Hepatocyte (in vitro differentiated cells): Measurements from ENCODE around the gene VAV3. TPM values are rescaled to one million over a fixed set of nuclear protein-coding genes. Genes with fewer than 3 reads are reported as not detected.

Experiments
- DNase-seq: peaks from one replicate; pipeline ENCODE4 v3.0.0-alpha.2; 2016; ENCODE audit warnings: low spot score
- H2AFZ ChIP-seq: fragments of 200-600 bp; sonication (generic); 2 replicates; pipeline ENCODE4 v1.6.0; 2016; ENCODE audit warnings: antibody characterized with exemption, mild to moderate bottlenecking
- H3K27ac ChIP-seq: fragments of 200-600 bp; sonication (generic); 2 replicates; pipeline ENCODE4 v1.5.1; 2016; ENCODE audit warnings: mild to moderate bottlenecking
- H3K27me3 ChIP-seq: fragments of 200-600 bp; sonication (generic); 2 replicates; pipeline ENCODE4 v1.6.1; 2016
- H3K36me3 ChIP-seq: fragments of 200-600 bp; sonication (generic); replicated peaks from 2 replicates; pipeline ENCODE4 v1.5.1; 2016; ENCODE audit warnings: low read depth; ENCODE audit not compliant: insufficient read depth
- H3K4me1 ChIP-seq: fragments of 200-600 bp; sonication (generic); 2 replicates; pipeline ENCODE4 v1.5.1; 2016; ENCODE audit warnings: mild to moderate bottlenecking, moderate library complexity; ENCODE audit not compliant: insufficient read depth
- H3K4me2 ChIP-seq: fragments of 200-600 bp; sonication (generic); 2 replicates; pipeline ENCODE4 v1.6.0; 2016
- H3K4me3 ChIP-seq: fragments of 200-600 bp; sonication (generic); 2 replicates; pipeline ENCODE4 v1.5.1; 2016; ENCODE audit warnings: mild to moderate bottlenecking
- H3K79me2 ChIP-seq: fragments of 200-600 bp; sonication (generic); 2 replicates; pipeline ENCODE4 v1.6.0; 2017; ENCODE audit warnings: mild to moderate bottlenecking
- H3K9me2 ChIP-seq: fragments of 200-600 bp; sonication (generic); replicated peaks from 2 replicates; pipeline ENCODE4 v1.6.0; 2017; ENCODE audit warnings: mild to moderate bottlenecking; ENCODE audit not compliant: insufficient read depth
- H3K9me3 ChIP-seq: fragments of 200-600 bp; sonication (generic); 2 replicates; pipeline ENCODE4 v1.5.1; 2016; ENCODE audit warnings: low read depth, mild to moderate bottlenecking
- H4K20me1 ChIP-seq: fragments of 200-600 bp; sonication (generic); 2 replicates; pipeline ENCODE4 v1.6.0; 2016; ENCODE audit warnings: mild to moderate bottlenecking; ENCODE audit not compliant: insufficient read depth, poor library complexity, severe bottlenecking
- CTCF ChIP-seq: fragments of 200-600 bp; sonication (generic); IDR thresholded peaks from 2 replicates; pipeline ENCODE4 v1.5.1; 2016; ENCODE audit warnings: antibody characterized with exemption, mild to moderate bottlenecking; ENCODE audit not compliant: poor library complexity
- EZH2 ChIP-seq: fragments of 200-600 bp; sonication (generic); IDR thresholded peaks from 2 replicates; pipeline ENCODE4 v1.6.1; 2016; ENCODE audit warnings: antibody characterized with exemption, mild to moderate bottlenecking, borderline replicate concordance
- EZH2phosphoT487 ChIP-seq: fragments of 200-600 bp; sonication (generic); IDR thresholded peaks from one replicate; pipeline ENCODE4 v1.6.1; 2018; ENCODE audit warnings: antibody characterized with exemption, mild to moderate bottlenecking, low read depth, moderate library complexity; ENCODE audit not compliant: unreplicated experiment, severe bottlenecking
- WGBS: methylation state at CpG from one replicate; pipeline ENCODE4 v1.1.6; 2016; ENCODE audit warnings: low lambda C conversion rate; ENCODE audit errors: missing lambda C conversion rate; 5-methylcytosine and 5-hydroxymethylcytosine counted together
- polyA plus RNA-seq: library from polyadenylated mRNA; unstranded; fragments of >200 nt; fragmentation: Nextera tagmentation; extraction: Ambion mirVana; gene quantifications from 2 replicates; pipeline ENCODE4 v1.2.1, GENCODE V29; 2016
- total RNA-seq: library from RNA; depleted of rRNA; stranded (reverse); fragments of >200 nt; gene quantifications from 2 replicates; pipeline ENCODE4 v1.2.3, GENCODE V29; 2014

Gene VAV3
- total and polyA plus RNA-seq, 2 experiments from 2014 or later, result 12.3 to 40.5 TPM

GRCh38 chr1:107926436-107927080, 38.4 kb downstream of the VAV3 start:
- no peak overlapping the region for H3K27ac ChIP-seq
- H3K4me2 ChIP-seq, result no peak overlapping the region
- H2AFZ ChIP-seq, result no peak overlapping the region
- H4K20me1 ChIP-seq, result no peaks in the 10 kb centered on the region
- WGBS, result 98% methylated on average over 3 of the region's 3 CpGs
- TF ChIP-seq EZH2phosphoT487 (no peak), EZH2 (no peak), CTCF (no peak)
- no peaks in the 10 kb centered on the region for H3K4me1 ChIP-seq
- H3K9me2 ChIP-seq, result no peaks in the 10 kb centered on the region
- H3K79me2 ChIP-seq, result no peaks in the 10 kb centered on the region
- no peak for DNase-seq
- H3K27me3 ChIP-seq, result no peaks in the 10 kb centered on the region
- H3K9me3 ChIP-seq, result no peaks in the 10 kb centered on the region
- no peaks in the 10 kb centered on the region for H3K36me3 ChIP-seq
- H3K4me3 ChIP-seq, result no peak overlapping the region

GRCh38 chr1:107925565-107925964, 39.4 kb downstream of the VAV3 start:
- Histone ChIP-seq H3K9me2 (no peaks in the 10 kb centered on the region), H3K4me2 (no peak overlapping the region), H3K9me3 (no peaks in the 10 kb centered on the region), H2AFZ (no peak overlapping the region), H3K4me3 (no peak overlapping the region), H4K20me1 (no peaks in the 10 kb centered on the region), H3K4me1 (no peaks in the 10 kb centered on the region), H3K27me3 (no peaks in the 10 kb centered on the region), H3K79me2 (no peaks in the 10 kb centered on the region), H3K27ac (no peak overlapping the region), H3K36me3 (no peaks in the 10 kb centered on the region)
- TF ChIP-seq EZH2phosphoT487, result no peak
- no peak for TF ChIP-seq CTCF
- TF ChIP-seq EZH2, result no peak
- DNase-seq, result no peak
- WGBS, result 62% methylated on average over 1 of the region's 1 CpG

GRCh38 chr1:107920999-107921398, 44.0 kb downstream of the VAV3 start:
- no peaks in the 10 kb centered on the region for H3K27me3 ChIP-seq
- TF ChIP-seq CTCF (no peak), EZH2 (no peak), EZH2phosphoT487 (no peak)

More at GRCh38 chr1:107920999-107921398, 44.0 kb downstream of the VAV3 start:
- Histone ChIP-seq H3K4me1 (no peaks in the 10 kb centered on the region), H3K9me2 (no peaks in the 10 kb centered on the region), H3K36me3 (no peaks in the 10 kb centered on the region), H4K20me1 (no peaks in the 10 kb centered on the region), H3K79me2 (no peaks in the 10 kb centered on the region), H3K27ac (no peak overlapping the region), H3K9me3 (no peaks in the 10 kb centered on the region), H3K4me2 (no peak overlapping the region), H2AFZ (no peak overlapping the region), H3K4me3 (no peak overlapping the region)
- no peak for DNase-seq
- 89% methylated on average over 6 of the region's 6 CpGs for WGBS
